ENCODE results near the gene ZNF688.

- TF ChIP-seq EZH2 (IDR thresholded peaks at IDR 0.05; ENCODE audit: borderline replicate concordance, low read length) (no peak), CTCF (conservative IDR thresholded peaks at IDR 0.05 in 1 of 2, IDR thresholded peaks at IDR 0.05 in 1 of 2; ENCODE audit: extremely low read depth in 1 of 2, insufficient read depth in 1 of 2, low read depth in 1 of 2, low read length in 2 of 2) (no peak)
Measured at GRCh38 chr16:30554557-30555314, 16.8 kb downstream of the ZNF688 start.
